AG04450 (cell line): ENCODE data around the gene CPNE1. TPM values are rescaled to one million over a fixed set of nuclear protein-coding genes. Genes with fewer than 3 reads are reported as not detected.

Experiments
- CTCF ChIA-PET: fragments of 300-600, 350-600 bp; formaldehyde crosslinking; extraction: SDS; loops from one replicate; lab custom pipeline; 2022; ENCODE audit warnings: antibody characterized with exemption, inconsistent platforms; lab: Charles Lee
- POLR2A ChIA-PET: fragments of 350-600 bp; formaldehyde crosslinking; extraction: SDS; loops from one replicate; lab custom pipeline; 2021; ENCODE audit warnings: antibody characterized with exemption, inconsistent platforms; lab: Yijun Ruan, JAX
- DNase-seq: peaks from one replicate; pipeline ENCODE4 v3.0.0-alpha.2; 2011; ENCODE audit warnings: low read depth, low spot score
- H3K27ac ChIP-seq: one replicate; pipeline ENCODE4 v1.5.1; 2012; ENCODE audit warnings: low read depth, low read length, control low read depth
- H3K27me3 ChIP-seq: one replicate; pipeline ENCODE4 v1.6.0; 2012; ENCODE audit warnings: low read length; ENCODE audit not compliant: control insufficient read depth, insufficient read depth
- H3K4me3 ChIP-seq: 2 replicates; pipeline ENCODE4 v1.5.1; 2011; ENCODE audit warnings: mild to moderate bottlenecking, low read depth, low read length, control low read depth
- H3K9me3 ChIP-seq: 2 replicates; pipeline ENCODE4 v1.5.1; 2012; ENCODE audit warnings: low read length; ENCODE audit not compliant: control insufficient read depth, insufficient read depth
- polyA plus RNA-seq: library from polyadenylated mRNA; depleted of rRNA; stranded (reverse); fragments of >200 nt; gene quantifications from 2 replicates; pipeline ENCODE4 v1.2.3, GENCODE V29; 2011
- TF ChIP-seq, protein P1 (sequence below): IDR thresholded peaks from 2 replicates; pipeline ENCODE4 v1.5.1; 2011; ENCODE audit warnings: low read depth, low read length, control low read depth, inconsistent platforms

The CPNE1 gene
- polyA plus RNA-seq, 1 experiment, result 95.1 TPM

DNA sequence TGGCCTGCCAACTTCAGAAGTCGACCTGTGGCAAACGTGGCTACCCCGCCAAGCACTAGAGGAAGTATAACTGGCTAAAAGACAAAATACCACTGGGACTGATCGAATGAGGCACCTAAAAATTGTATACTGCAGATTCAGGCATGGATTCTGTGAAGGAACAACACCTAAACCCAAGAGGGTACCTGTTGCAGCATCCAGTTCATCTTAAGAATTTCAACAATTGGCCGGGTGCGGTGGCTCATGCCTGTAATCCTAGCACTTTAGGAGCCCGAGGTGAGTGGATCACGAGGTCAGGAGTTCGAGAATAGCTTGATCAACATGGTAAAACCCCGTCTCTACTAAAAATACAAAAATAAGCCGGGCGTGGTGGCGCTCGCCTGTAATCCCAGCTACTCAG, 76.3 kb downstream of the CPNE1 start:
- Histone ChIP-seq H3K9me3 (no peaks in the 10 kb centered on the region), H3K4me3 (no peak overlapping the region), H3K27ac (no peak overlapping the region), H3K27me3 (peaks cover 4% of the 10 kb centered on the region)
- DNase-seq, result no peak
- ChIA-PET CTCF (no interaction called here), POLR2A (interaction anchor here (0.6 kb wide), 2 partner anchors 13 to 495 kb away, joined by 3 to 4 read pairs; no protein-coding TSS in a partner anchor)
- TF ChIP-seq, protein P1, sequence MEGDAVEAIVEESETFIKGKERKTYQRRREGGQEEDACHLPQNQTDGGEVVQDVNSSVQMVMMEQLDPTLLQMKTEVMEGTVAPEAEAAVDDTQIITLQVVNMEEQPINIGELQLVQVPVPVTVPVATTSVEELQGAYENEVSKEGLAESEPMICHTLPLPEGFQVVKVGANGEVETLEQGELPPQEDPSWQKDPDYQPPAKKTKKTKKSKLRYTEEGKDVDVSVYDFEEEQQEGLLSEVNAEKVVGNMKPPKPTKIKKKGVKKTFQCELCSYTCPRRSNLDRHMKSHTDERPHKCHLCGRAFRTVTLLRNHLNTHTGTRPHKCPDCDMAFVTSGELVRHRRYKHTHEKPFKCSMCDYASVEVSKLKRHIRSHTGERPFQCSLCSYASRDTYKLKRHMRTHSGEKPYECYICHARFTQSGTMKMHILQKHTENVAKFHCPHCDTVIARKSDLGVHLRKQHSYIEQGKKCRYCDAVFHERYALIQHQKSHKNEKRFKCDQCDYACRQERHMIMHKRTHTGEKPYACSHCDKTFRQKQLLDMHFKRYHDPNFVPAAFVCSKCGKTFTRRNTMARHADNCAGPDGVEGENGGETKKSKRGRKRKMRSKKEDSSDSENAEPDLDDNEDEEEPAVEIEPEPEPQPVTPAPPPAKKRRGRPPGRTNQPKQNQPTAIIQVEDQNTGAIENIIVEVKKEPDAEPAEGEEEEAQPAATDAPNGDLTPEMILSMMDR, result no peak

DNA sequence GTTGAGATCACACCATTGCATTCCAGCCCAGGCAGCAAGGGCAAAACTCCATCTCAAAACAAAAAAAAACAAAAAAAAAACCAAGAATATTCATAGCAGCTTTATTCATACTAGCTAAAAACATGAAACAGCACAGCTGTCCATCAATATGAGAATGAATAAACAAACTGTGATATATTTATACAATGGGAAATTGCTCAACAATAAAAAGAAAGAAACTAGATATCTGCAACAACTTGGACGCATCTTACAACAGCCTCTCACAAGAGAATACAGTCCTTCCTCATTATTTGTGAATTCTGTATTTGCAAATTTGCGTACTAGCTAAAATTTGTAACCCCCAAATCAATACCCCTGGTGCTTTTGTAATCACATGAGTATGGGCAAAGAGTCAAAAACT, 77.3 kb downstream of the CPNE1 start:
- TF ChIP-seq, protein P1, result no peak
- no peak for DNase-seq
- H3K4me3 ChIP-seq, result no peak overlapping the region
- no peak overlapping the region for H3K27ac ChIP-seq
- ChIA-PET POLR2A (no interaction called here), CTCF (no interaction called here)
- peaks cover 4% of the 10 kb centered on the region for H3K27me3 ChIP-seq
- no peaks in the 10 kb centered on the region for H3K9me3 ChIP-seq

DNA sequence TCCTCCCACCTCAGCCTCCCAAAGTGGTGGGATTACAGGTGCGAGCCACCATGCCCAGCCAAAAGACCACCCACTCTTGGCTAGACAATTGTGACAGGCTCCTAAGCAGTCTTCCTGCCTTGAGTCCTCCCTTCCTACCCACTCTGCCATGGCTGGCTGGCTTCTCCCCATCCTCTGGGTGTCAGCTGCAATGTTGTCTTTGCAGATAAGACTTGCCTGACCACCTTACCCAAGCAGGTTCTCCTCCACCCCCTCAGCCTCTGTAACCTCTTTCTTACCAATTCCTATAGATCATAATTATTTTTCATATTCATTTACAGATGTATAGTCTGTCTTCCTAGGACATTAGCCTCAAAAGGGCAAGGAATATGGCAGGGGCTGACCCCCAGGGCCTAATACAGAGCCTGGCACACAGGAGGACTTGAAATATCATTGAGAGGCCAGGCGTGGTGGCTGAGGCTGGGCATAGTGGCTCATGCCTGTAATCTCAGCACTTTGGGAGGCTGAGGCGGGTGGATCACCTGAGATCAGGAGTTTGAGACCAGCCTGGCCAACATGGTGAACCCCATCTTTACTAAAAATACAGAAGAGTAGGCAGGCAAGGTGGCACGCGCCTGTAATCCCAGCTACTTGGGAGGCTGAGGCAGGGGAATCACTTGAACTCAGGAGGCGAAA, 77.8 kb downstream of the CPNE1 start:
- ChIA-PET CTCF (no interaction called here), POLR2A (no interaction called here)
- Histone ChIP-seq H3K27ac (no peak overlapping the region), H3K9me3 (peaks cover 5% of the 10 kb centered on the region; the same call in 1 of the 2 replicates), H3K4me3 (no peak overlapping the region), H3K27me3 (peaks cover 7% of the 10 kb centered on the region)
- DNase-seq, result no peak
- TF ChIP-seq, protein P1, result no peak

DNA sequence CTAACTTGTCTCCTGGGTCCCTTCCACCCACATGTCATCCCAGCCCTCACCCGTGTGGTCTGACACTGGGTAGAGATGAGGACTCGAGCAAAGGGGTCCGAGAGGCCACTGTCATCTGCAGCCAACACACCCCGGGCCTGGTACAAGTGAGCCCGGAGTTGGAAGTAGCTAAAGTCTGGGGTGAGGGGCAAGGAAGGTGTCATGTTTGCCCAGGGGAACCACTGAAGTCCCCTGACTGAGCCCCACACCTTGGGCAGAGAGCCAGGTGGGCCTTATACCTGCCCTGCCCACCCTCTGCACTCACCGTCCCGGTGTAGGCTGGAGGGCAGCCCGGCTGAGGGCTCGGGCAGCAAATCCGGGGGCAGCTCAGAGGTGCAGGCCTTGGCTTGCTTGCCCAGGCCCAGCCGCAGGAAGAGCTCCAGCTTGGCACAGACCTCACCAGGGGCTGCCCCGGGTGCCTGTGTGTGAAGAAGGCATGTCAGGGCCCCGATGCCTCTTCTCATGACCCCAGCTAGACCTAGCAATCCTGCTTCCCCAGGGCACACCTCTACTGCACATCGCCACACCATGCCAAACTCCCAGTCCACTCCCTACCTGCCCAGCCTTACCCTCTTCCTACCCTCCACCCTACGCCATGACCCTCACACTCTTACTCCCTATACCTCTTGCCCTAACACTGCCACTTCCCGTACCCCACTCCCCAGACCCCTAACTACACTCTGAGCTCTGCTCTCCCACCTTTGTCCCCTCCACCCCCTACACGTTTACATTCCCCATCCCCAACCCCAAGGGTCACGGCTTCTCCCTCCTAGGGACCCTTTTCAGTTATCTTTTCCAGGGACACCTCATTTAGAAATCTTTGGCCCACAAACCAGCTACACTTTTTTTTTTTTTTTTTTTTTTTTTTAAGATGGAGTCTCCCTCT, 80.8 kb downstream of the CPNE1 start:
- Histone ChIP-seq H3K27ac (no peak overlapping the region), H3K27me3 (peaks cover 9% of the 10 kb centered on the region), H3K4me3 (no peak overlapping the region), H3K9me3 (peaks cover 6% of the 10 kb centered on the region; the same call in 1 of the 2 replicates)
- TF ChIP-seq, protein P1, result no peak
- POLR2A ChIA-PET, result interaction anchor here (0.8 kb wide), 1 partner anchor 186 kb away, joined by 7 read pairs; no protein-coding TSS in a partner anchor
- DNase-seq, result no peak
- CTCF ChIA-PET, result no interaction called here
